ENCODE results near the gene GALNT12. TPM values are rescaled to one million over a fixed set of nuclear protein-coding genes. Genes with fewer than 3 reads are reported as not detected.

The GALNT12 gene
- total RNA-seq, 4 donors from 2014 or later, result 0.55 to 1.6 (median 1.1) TPM

- in situ Hi-C loops (cut with MboI; ENCODE audit: low sequenced_read_pairs in 4 of 4), result loop anchor here in 1 of 4 donors (10.0 kb wide), 1 partner anchor 125 kb away; no protein-coding TSS in a partner anchor
Observed at GRCh38 chr9:98869866-98870265, 62.4 kb downstream of the GALNT12 start.

GRCh38 chr9:98870782-98871557 lies 63.5 kb downstream of the GALNT12 start:
- DNase-seq, result no peak
- Histone ChIP-seq H3K9me3 (no peaks in the 10 kb centered on the region), H3K36me3 (no peaks in the 10 kb centered on the region), H3K27ac (no peak overlapping the region), H3K4me1 (peaks cover 0 to 25% of the 10 kb centered on the region in 2 donors), H3K27me3 (no peaks in the 10 kb centered on the region), H3K4me3 (no peak overlapping the region)
- no peak for ATAC-seq
- intact Hi-C loops (cut with DNase I; ENCODE audit: low total_unique reads), result no loop called here
- in situ Hi-C loops (cut with MboI; ENCODE audit: low sequenced_read_pairs in 4 of 4), result no loop called here
- no peak for TF ChIP-seq CTCF (IDR thresholded peaks at IDR 0.05 in 4 of 5, conservative IDR thresholded peaks at IDR 0.05 in 1 of 5)
- no peak for TF ChIP-seq POLR2A (IDR thresholded peaks at IDR 0.05)

More at GRCh38 chr9:98869866-98870265, 62.4 kb downstream of the GALNT12 start:
- ATAC-seq (no peak), DNase-seq (no peak)
- no peaks in the 10 kb centered on the region for H3K36me3 ChIP-seq
- H3K4me1 ChIP-seq, result peaks cover 0 to 32% of the 10 kb centered on the region in 2 donors
- no peak overlapping the region for H3K4me3 ChIP-seq
- H3K27me3 ChIP-seq, result no peaks in the 10 kb centered on the region
- intact Hi-C loops (cut with DNase I; ENCODE audit: low total_unique reads), result no loop called here
- H3K27ac ChIP-seq, result no peak overlapping the region
- TF ChIP-seq CTCF (IDR thresholded peaks at IDR 0.05 in 4 of 5, conservative IDR thresholded peaks at IDR 0.05 in 1 of 5), result no peak
- no peak for TF ChIP-seq POLR2A (IDR thresholded peaks at IDR 0.05)
- H3K9me3 ChIP-seq, result no peaks in the 10 kb centered on the region

- intact Hi-C loops (cut with DNase I; ENCODE audit: low total_unique reads) (no loop called here), in situ Hi-C loops (cut with MboI; ENCODE audit: low sequenced_read_pairs in 4 of 4) (no loop called here)
- DNase-seq, result no peak
- Histone ChIP-seq H3K36me3 (no peaks in the 10 kb centered on the region), H3K4me1 (peaks cover 0 to 19% of the 10 kb centered on the region in 2 donors), H3K27me3 (no peaks in the 10 kb centered on the region), H3K9me3 (no peaks in the 10 kb centered on the region), H3K4me3 (no peak overlapping the region), H3K27ac (no peak overlapping the region)
- TF ChIP-seq POLR2A (IDR thresholded peaks at IDR 0.05), result no peak
- no peak for TF ChIP-seq CTCF (IDR thresholded peaks at IDR 0.05 in 4 of 5, conservative IDR thresholded peaks at IDR 0.05 in 1 of 5)
- ATAC-seq, result no peak
Observed at GRCh38 chr9:98871558-98872065, 64.1 kb downstream of the GALNT12 start.

GRCh38 chr9:98873526-98873925 lies 66.1 kb downstream of the GALNT12 start:
- Histone ChIP-seq H3K27me3 (no peaks in the 10 kb centered on the region), H3K27ac (no peak overlapping the region), H3K4me3 (no peak overlapping the region), H3K36me3 (no peaks in the 10 kb centered on the region), H3K9me3 (no peaks in the 10 kb centered on the region), H3K4me1 (peaks cover 0 to 3% of the 10 kb centered on the region in 2 donors)
- ATAC-seq (no peak), DNase-seq (no peak)
- TF ChIP-seq POLR2A (IDR thresholded peaks at IDR 0.05) (no peak), CTCF (IDR thresholded peaks at IDR 0.05 in 4 of 5, conservative IDR thresholded peaks at IDR 0.05 in 1 of 5) (no peak)
- intact Hi-C loops (cut with DNase I; ENCODE audit: low total_unique reads) (no loop called here), in situ Hi-C loops (cut with MboI; ENCODE audit: low sequenced_read_pairs in 4 of 4) (no loop called here)

Measured in gastrocnemius medialis (tissue), 4 donors.